Thymus (tissue), 11 donors: ENCODE results near the gene IRAK3. TPM values are rescaled to one million over a fixed set of nuclear protein-coding genes. Genes with fewer than 3 reads are reported as not detected.
"Not testable (repeated sequence)": the region's sequence is repeated elsewhere in the genome, so short reads cannot be mapped to it uniquely, and the experiment has no call there.

ENCODE experiments used
- DNase-seq, 9 donors: peaks; one replicate each; pipeline ENCODE4 v3.0.0-alpha.2; 2013; ENCODE audit warnings: low spot score in 9 of 9, low read depth in 6 of 9, missing footprints in 1 of 9
- H3K27ac ChIP-seq, 2 donors: one replicate each; pipeline ENCODE4 v1.5.1; 2013; ENCODE audit warnings: control low read depth in 1 of 2, low read depth in 1 of 2, low read length in 1 of 2, mild to moderate bottlenecking in 1 of 2, moderate library complexity in 1 of 2
- H3K27me3 ChIP-seq, 2 donors: one replicate each; pipeline ENCODE4 v1.5.1; 2013; ENCODE audit warnings: low read length in 1 of 2; ENCODE audit not compliant: control insufficient read depth in 2 of 2, insufficient read depth in 1 of 2
- H3K36me3 ChIP-seq, 2 donors: one replicate each; pipeline ENCODE4 v1.5.1; 2013; ENCODE audit warnings: low read length in 1 of 2, mild to moderate bottlenecking in 1 of 2, moderate library complexity in 1 of 2; ENCODE audit not compliant: control insufficient read depth in 2 of 2, insufficient read depth in 2 of 2
- H3K4me1 ChIP-seq, 2 donors: one replicate each; pipeline ENCODE4 v1.5.1; 2013; ENCODE audit warnings: low read length in 2 of 2; ENCODE audit not compliant: control insufficient read depth in 2 of 2, insufficient read depth in 2 of 2
- H3K4me3 ChIP-seq, 2 donors: one replicate each; pipeline ENCODE4 v1.5.1; 2013; ENCODE audit warnings: low read length in 2 of 2, control low read depth in 1 of 2, mild to moderate bottlenecking in 1 of 2
- H3K9me3 ChIP-seq, 2 donors: one replicate each; pipeline ENCODE4 v1.5.1; 2013; ENCODE audit warnings: low read length in 1 of 2, mild to moderate bottlenecking in 1 of 2; ENCODE audit not compliant: control insufficient read depth in 2 of 2, insufficient read depth in 1 of 2
- WGBS: extraction: QIAGEN DNeasy Blood & Tissue Kit; methylation state at CpG from one replicate; pipeline ENCODE4 v1.1.7; 2013; 5-methylcytosine and 5-hydroxymethylcytosine counted together
- polyA plus RNA-seq: library from polyadenylated mRNA; stranded (reverse); fragments of 200-250 nt; gene quantifications from one replicate; pipeline ENCODE4 v1.2.3, GENCODE V29; 2013
- total RNA-seq: library from RNA; stranded (reverse); fragments of 120-200 nt; gene quantifications from one replicate; pipeline ENCODE4 v1.2.4, GENCODE V29; 2013
- donor health status: healthy.

The IRAK3 gene
- total and polyA plus RNA-seq, 2 donors: 2.5 to 5.9 TPM

- Histone ChIP-seq H3K27me3 (no peaks in the 10 kb centered on the region), H3K27ac (no peak overlapping the region), H3K9me3 (no peaks in the 10 kb centered on the region), H3K36me3 (no peaks in the 10 kb centered on the region), H3K4me1 (no peaks in the 10 kb centered on the region), H3K4me3 (no peak overlapping the region)
- WGBS: 89% methylated on average over 3 of the region's 3 CpGs
- no peak for DNase-seq
Measured at GRCh38 chr12:66196806-66197205, 7.8 kb downstream of the IRAK3 start.

- Histone ChIP-seq H3K27me3 (no peaks in the 10 kb centered on the region), H3K27ac (no peak overlapping the region), H3K9me3 (no peaks in the 10 kb centered on the region), H3K4me3 (no peak overlapping the region), H3K4me1 (no peaks in the 10 kb centered on the region), H3K36me3 (no peaks in the 10 kb centered on the region)
- no peak for DNase-seq
- WGBS: 91% methylated on average over 3 of the region's 3 CpGs
Measured at GRCh38 chr12:66197495-66197921, 8.5 kb downstream of the IRAK3 start.

GRCh38 chr12:66199141-66199540, 10.1 kb downstream of the IRAK3 start:
- no peaks in the 10 kb centered on the region for H3K36me3 ChIP-seq
- H3K4me3 ChIP-seq: no peak overlapping the region
- WGBS: 93% methylated on average over 3 of the region's 3 CpGs
- H3K9me3 ChIP-seq: no peaks in the 10 kb centered on the region
- no peaks in the 10 kb centered on the region for H3K4me1 ChIP-seq
- no peaks in the 10 kb centered on the region for H3K27me3 ChIP-seq
- H3K27ac ChIP-seq: no peak overlapping the region
- no peak for DNase-seq

- no peaks in the 10 kb centered on the region for H3K4me1 ChIP-seq
- no peak for DNase-seq
- no peaks in the 10 kb centered on the region for H3K27me3 ChIP-seq
- no peak overlapping the region for H3K27ac ChIP-seq
- no peak overlapping the region for H3K4me3 ChIP-seq
- H3K9me3 ChIP-seq: no peaks in the 10 kb centered on the region
- no peaks in the 10 kb centered on the region for H3K36me3 ChIP-seq
Measured at GRCh38 chr12:66199831-66200509, 11.0 kb downstream of the IRAK3 start.

- Histone ChIP-seq H3K4me1 (no peaks in the 10 kb centered on the region), H3K4me3 (no peak overlapping the region), H3K27me3 (no peaks in the 10 kb centered on the region), H3K36me3 (no peaks in the 10 kb centered on the region), H3K9me3 (no peaks in the 10 kb centered on the region), H3K27ac (no peak overlapping the region)
- 92% methylated on average over 4 of the region's 4 CpGs for WGBS
- DNase-seq: no peak
Measured at GRCh38 chr12:66203820-66204219, 14.8 kb downstream of the IRAK3 start.

GRCh38 chr12:66206141-66206540, 17.1 kb downstream of the IRAK3 start:
- Histone ChIP-seq H3K27ac (no peak overlapping the region), H3K4me1 (no peaks in the 10 kb centered on the region), H3K27me3 (no peaks in the 10 kb centered on the region), H3K4me3 (no peak overlapping the region), H3K9me3 (no peaks in the 10 kb centered on the region), H3K36me3 (no peaks in the 10 kb centered on the region)
- 96% methylated on average over 1 of the region's 1 CpG for WGBS
- no peak for DNase-seq

- Histone ChIP-seq H3K27ac (no peak overlapping the region), H3K27me3 (no peaks in the 10 kb centered on the region), H3K36me3 (no peaks in the 10 kb centered on the region), H3K9me3 (no peaks in the 10 kb centered on the region), H3K4me3 (no peak overlapping the region), H3K4me1 (no peaks in the 10 kb centered on the region)
- no peak for DNase-seq
Measured at GRCh38 chr12:66210840-66211239, 21.8 kb downstream of the IRAK3 start.

- not testable (repeated sequence) for H3K36me3 ChIP-seq, H3K27ac ChIP-seq, H3K4me1 ChIP-seq, H3K4me3 ChIP-seq, DNase-seq, H3K9me3 ChIP-seq, H3K27me3 ChIP-seq
- WGBS: 100% methylated on average over 2 of the region's 2 CpGs
Measured at GRCh38 chr12:66211573-66211972, 22.6 kb downstream of the IRAK3 start.

GRCh38 chr12:66213011-66213410, 24.0 kb downstream of the IRAK3 start:
- H3K4me3 ChIP-seq, DNase-seq, H3K27me3 ChIP-seq, H3K36me3 ChIP-seq, H3K27ac ChIP-seq, H3K9me3 ChIP-seq, H3K4me1 ChIP-seq: not testable (repeated sequence)
- 95% methylated on average over 3 of the region's 3 CpGs for WGBS
